Measurements from ENCODE around the gene SAMD4A. TPM values are rescaled to one million over a fixed set of nuclear protein-coding genes. Genes with fewer than 3 reads are reported as not detected.

Gene SAMD4A
- total RNA-seq, 1 donor from 2014 or later = 4.7 TPM

DNA sequence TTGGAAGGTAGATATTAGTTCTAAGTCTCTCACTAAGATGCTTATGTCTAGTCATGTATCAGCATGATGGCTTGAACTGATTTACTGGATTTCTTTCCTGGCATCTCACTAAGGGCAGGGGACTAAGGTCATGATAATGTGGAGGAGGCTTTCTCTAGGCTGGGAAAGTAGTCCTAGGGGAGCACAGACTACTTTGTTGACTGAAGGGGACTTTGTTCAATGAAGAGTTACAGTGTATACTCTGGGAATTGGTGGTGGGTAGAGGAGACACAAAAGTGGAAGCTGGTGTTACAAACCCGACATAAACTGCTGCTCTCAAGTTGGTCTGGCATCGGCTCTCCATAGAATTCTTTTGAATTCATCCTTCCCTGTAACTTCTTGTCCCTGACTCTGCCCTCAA, 75.2 kb downstream of the SAMD4A start:
- H3K27ac Mint-ChIP-seq (ENCODE audit: unreplicated experiment) = no peak overlapping the region
- H3K4me3 Mint-ChIP-seq = no peak overlapping the region
- no peak for DNase-seq (ENCODE audit: low read depth, low spot score)
- no peaks in the 10 kb centered on the region for H3K36me3 Mint-ChIP-seq (ENCODE audit: low read depth)
- no peaks in the 10 kb centered on the region for H3K27me3 Mint-ChIP-seq (ENCODE audit: low read depth)
- peaks cover 24% of the 10 kb centered on the region for H3K4me1 Mint-ChIP-seq
- no peaks in the 10 kb centered on the region for H3K9me3 Mint-ChIP-seq
- TF ChIP-seq, protein P1, sequence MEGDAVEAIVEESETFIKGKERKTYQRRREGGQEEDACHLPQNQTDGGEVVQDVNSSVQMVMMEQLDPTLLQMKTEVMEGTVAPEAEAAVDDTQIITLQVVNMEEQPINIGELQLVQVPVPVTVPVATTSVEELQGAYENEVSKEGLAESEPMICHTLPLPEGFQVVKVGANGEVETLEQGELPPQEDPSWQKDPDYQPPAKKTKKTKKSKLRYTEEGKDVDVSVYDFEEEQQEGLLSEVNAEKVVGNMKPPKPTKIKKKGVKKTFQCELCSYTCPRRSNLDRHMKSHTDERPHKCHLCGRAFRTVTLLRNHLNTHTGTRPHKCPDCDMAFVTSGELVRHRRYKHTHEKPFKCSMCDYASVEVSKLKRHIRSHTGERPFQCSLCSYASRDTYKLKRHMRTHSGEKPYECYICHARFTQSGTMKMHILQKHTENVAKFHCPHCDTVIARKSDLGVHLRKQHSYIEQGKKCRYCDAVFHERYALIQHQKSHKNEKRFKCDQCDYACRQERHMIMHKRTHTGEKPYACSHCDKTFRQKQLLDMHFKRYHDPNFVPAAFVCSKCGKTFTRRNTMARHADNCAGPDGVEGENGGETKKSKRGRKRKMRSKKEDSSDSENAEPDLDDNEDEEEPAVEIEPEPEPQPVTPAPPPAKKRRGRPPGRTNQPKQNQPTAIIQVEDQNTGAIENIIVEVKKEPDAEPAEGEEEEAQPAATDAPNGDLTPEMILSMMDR (conservative IDR thresholded peaks at IDR 0.05) = no peak

DNA sequence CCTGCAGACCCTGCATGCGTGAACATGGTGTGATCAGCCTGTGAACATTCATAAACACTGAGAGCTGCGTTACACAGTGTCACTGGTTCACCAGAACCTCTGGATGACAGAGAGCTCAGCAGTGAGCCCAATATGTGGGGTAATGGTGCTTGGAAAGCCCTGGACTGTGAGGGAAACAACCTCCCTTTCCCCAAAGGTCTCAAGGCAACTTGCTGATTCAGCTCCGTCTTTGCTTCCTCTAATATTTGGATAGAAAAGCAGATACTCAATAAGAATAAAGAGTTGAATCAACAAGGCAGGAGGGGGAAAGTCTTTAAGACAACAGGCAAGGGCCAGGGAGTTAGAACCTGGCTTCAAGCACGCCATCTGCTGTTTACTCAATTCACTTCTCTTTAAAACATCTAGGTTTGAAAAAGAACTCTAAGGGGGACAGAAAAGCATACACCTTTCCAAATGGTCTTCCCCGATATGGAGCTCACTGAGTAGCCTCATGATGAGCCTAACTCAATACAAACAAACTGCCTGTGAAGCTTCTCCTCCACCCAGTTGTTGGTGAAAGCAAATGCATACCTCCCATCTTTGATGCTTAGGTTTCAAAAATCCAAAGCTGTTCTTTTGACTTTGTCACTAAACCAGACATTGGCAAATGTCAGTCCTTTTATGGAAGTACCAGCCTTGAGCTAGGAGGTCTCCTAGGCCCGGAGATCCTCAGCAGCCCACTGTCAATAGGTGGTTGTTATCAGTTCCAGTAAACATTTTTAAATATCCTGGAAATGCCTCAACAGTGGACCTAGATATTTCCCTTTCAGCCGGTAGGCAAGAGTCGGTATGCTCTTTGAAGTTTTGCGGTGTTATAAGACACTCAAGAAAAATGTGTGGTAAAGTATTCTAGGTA, 76.1 kb downstream of the SAMD4A start:
- Mint-ChIP-seq H3K36me3 (ENCODE audit: low read depth) (no peaks in the 10 kb centered on the region), H3K9me3 (no peaks in the 10 kb centered on the region), H3K27me3 (ENCODE audit: low read depth) (no peaks in the 10 kb centered on the region), H3K4me1 (peaks cover 24% of the 10 kb centered on the region), H3K4me3 (no peak overlapping the region), H3K27ac (ENCODE audit: unreplicated experiment) (peak overlapping the region; percentile 35)
- TF ChIP-seq, protein P1 (conservative IDR thresholded peaks at IDR 0.05) = no peak
- no peak for DNase-seq (ENCODE audit: low read depth, low spot score)

DNA sequence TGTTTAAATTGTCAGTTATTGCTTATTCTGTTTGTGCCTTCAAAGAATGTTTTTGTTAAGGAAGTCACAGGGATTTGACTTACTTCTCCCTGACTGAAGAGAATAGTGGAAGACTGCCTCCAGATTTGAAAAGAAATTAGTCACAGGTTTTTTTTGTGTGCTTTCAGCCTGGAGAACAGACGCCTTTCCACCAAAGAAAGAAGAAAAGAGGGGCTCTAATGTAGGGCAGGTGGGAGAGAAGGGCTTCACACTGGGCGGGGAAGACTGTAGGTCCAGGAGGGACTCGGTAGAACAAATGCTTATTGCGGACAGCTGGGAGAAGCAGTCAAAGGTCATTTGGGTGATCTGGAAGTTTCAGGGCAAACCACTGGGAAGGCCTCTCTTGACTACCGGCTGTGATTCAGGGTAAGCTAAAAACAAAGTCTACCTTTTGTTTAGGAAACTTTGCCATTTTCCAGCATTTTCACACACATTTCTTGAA, 76.8 kb downstream of the SAMD4A start:
- Mint-ChIP-seq H3K27me3 (ENCODE audit: low read depth) (no peaks in the 10 kb centered on the region), H3K9me3 (no peaks in the 10 kb centered on the region), H3K27ac (ENCODE audit: unreplicated experiment) (peak overlapping the region; percentile 35), H3K36me3 (ENCODE audit: low read depth) (no peaks in the 10 kb centered on the region), H3K4me3 (no peak overlapping the region), H3K4me1 (peaks cover 24% of the 10 kb centered on the region)
- TF ChIP-seq, protein P1 (conservative IDR thresholded peaks at IDR 0.05) = no peak
- DNase-seq (ENCODE audit: low read depth, low spot score) = no peak

DNA sequence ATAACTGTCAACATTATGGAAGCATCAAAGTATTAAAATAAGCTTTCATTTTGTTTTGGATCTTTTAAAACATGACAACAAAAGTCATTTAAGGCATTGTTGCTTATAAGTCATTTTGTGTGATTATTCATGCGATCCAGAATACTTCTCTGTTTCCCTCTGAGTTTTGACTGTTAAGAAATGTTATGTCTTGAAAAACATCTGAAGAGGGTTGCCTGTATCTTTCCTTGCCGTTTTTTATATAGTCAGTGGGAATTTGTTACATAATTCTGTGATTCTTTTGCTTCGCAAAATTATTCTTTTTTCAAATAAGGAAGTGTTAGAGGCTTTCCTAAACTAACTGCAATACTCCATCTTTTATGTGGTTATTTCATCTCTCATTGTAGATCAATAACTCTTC, 78.7 kb downstream of the SAMD4A start:
- DNase-seq (ENCODE audit: low read depth, low spot score) = no peak
- no peak overlapping the region for H3K27ac Mint-ChIP-seq (ENCODE audit: unreplicated experiment)
- H3K36me3 Mint-ChIP-seq (ENCODE audit: low read depth) = no peaks in the 10 kb centered on the region
- H3K27me3 Mint-ChIP-seq (ENCODE audit: low read depth) = no peaks in the 10 kb centered on the region
- H3K4me1 Mint-ChIP-seq = peaks cover 25% of the 10 kb centered on the region
- H3K9me3 Mint-ChIP-seq = peaks cover 3% of the 10 kb centered on the region
- TF ChIP-seq, protein P1 (conservative IDR thresholded peaks at IDR 0.05) = no peak
- H3K4me3 Mint-ChIP-seq = no peak overlapping the region

DNA sequence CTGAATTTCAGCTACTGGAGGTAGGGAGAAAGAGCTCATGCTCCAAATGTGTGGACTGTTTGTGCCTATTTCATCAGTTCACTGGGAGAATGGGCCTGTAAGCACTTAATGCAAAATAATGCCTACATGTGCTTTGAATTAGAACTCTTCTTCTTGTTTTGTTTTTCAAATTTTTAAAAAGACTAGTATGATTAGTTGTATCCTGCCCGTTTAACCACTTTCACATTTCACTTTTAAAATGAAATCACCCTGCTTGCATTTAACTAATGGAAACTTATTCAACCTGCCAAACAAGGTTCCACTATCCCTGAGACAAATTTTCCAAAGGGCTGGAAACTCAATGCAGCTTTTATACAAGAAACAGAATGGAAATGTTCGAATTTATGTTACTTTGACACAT, 79.7 kb downstream of the SAMD4A start:
- no peak for DNase-seq (ENCODE audit: low read depth, low spot score)
- no peaks in the 10 kb centered on the region for H3K27me3 Mint-ChIP-seq (ENCODE audit: low read depth)
- TF ChIP-seq, protein P1 (conservative IDR thresholded peaks at IDR 0.05) = no peak
- no peaks in the 10 kb centered on the region for H3K36me3 Mint-ChIP-seq (ENCODE audit: low read depth)
- no peak overlapping the region for H3K27ac Mint-ChIP-seq (ENCODE audit: unreplicated experiment)
- no peak overlapping the region for H3K4me3 Mint-ChIP-seq
- H3K4me1 Mint-ChIP-seq = peaks cover 24% of the 10 kb centered on the region
- peaks cover 3% of the 10 kb centered on the region for H3K9me3 Mint-ChIP-seq
